DOHH2 (cell line): ENCODE results near the gene ZSCAN12.

Experiments
- H3F3A ChIP-seq: fragments of 200-600 bp; sonication (generic), shearing (Covaris generic); 2 replicates; pipeline ENCODE4 v1.6.0; 2016; ENCODE audit warnings: antibody characterized with exemption, mild to moderate bottlenecking; ENCODE audit not compliant: control insufficient read depth, insufficient read depth
- H3K27ac ChIP-seq: fragments of 200-600 bp; sonication (generic); 2 replicates; pipeline ENCODE4 v1.5.1; 2014; ENCODE audit warnings: low read depth, mild to moderate bottlenecking, low read length, moderate library complexity
- H3K27me3 ChIP-seq: fragments of 200-600 bp; sonication (generic); 2 replicates; pipeline ENCODE4 v1.6.1; 2014; ENCODE audit warnings: mild to moderate bottlenecking, low read length, mixed read lengths; ENCODE audit not compliant: control insufficient read depth
- H3K36me3 ChIP-seq: fragments of 200-600 bp; sonication (generic); 2 replicates; pipeline ENCODE4 v1.6.1; 2014; ENCODE audit warnings: mild to moderate bottlenecking, low read length, moderate library complexity, mixed read lengths; ENCODE audit not compliant: control insufficient read depth
- H3K4me1 ChIP-seq: fragments of 200-600 bp; sonication (generic); 2 replicates; pipeline ENCODE4 v1.6.1; 2014; ENCODE audit warnings: mild to moderate bottlenecking, low read length, mixed read lengths; ENCODE audit not compliant: control insufficient read depth
- H3K4me2 ChIP-seq: fragments of 200-600 bp; sonication (generic); 2 replicates; pipeline ENCODE4 v1.6.0; 2014; ENCODE audit warnings: mild to moderate bottlenecking, low read length, moderate library complexity
- H3K4me3 ChIP-seq: fragments of 200-600 bp; sonication (generic); 2 replicates; pipeline ENCODE4 v1.5.1; 2014; ENCODE audit warnings: mild to moderate bottlenecking, low read length, mixed read lengths
- H3K79me2 ChIP-seq: fragments of 200-600 bp; sonication (generic); 2 replicates; pipeline ENCODE4 v1.6.1; 2014; ENCODE audit warnings: mild to moderate bottlenecking, low read length, mixed read lengths; ENCODE audit not compliant: control insufficient read depth
- H3K9me2 ChIP-seq: fragments of 200-600 bp; sonication (generic); replicated peaks from 2 replicates; pipeline ENCODE4 v1.6.1; 2014; ENCODE audit warnings: mild to moderate bottlenecking, low read length, mixed read lengths; ENCODE audit not compliant: control insufficient read depth
- H3K9me3 ChIP-seq: fragments of 200-600 bp; sonication (generic); 2 replicates; pipeline ENCODE4 v1.6.1; 2014; ENCODE audit warnings: antibody characterized with exemption, low read length, mixed read lengths; ENCODE audit not compliant: control insufficient read depth, insufficient read depth
- H4K20me1 ChIP-seq: fragments of 200-600 bp; sonication (generic); 2 replicates; pipeline ENCODE4 v1.6.0; 2014; ENCODE audit warnings: low read depth, mild to moderate bottlenecking, antibody characterized with exemption, low read length, moderate library complexity; ENCODE audit not compliant: control insufficient read depth, insufficient read depth
- EZH2phosphoT487 ChIP-seq: fragments of 200-600 bp; sonication (generic); IDR thresholded peaks from 2 replicates; pipeline ENCODE4 v1.6.1; 2017; ENCODE audit warnings: borderline replicate concordance, mild to moderate bottlenecking, antibody characterized with exemption, low read length, moderate library complexity, mixed read lengths
- TF ChIP-seq, protein P1 (sequence below): fragments of 200-600 bp; sonication (generic); IDR thresholded peaks from one replicate; pipeline ENCODE4 v1.5.1; 2014; ENCODE audit warnings: antibody characterized with exemption, mild to moderate bottlenecking, low read depth, low read length; ENCODE audit not compliant: poor library complexity, severe bottlenecking

The ZSCAN12 gene

DNA sequence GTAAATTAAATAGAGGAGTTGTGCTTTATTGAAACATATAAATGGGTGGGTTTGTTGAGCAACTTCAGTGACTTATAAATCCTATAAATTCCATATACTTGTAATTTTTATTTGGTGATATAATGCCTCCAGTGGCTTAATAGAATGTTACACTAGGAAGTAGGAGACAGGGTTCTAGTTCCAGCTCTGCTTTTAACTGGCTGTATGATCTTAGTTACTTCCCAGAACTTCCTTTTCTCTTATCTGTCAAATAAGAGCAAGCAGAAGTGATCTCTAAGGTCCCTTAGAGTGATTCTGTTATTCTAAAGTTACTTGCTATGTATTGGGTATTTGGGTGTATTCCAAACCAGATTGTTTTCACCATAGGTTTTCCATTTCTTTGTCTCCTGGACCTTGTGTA, 33.6 kb upstream of the ZSCAN12 start:
- H3K27ac ChIP-seq: no peak overlapping the region
- TF ChIP-seq, protein P1, sequence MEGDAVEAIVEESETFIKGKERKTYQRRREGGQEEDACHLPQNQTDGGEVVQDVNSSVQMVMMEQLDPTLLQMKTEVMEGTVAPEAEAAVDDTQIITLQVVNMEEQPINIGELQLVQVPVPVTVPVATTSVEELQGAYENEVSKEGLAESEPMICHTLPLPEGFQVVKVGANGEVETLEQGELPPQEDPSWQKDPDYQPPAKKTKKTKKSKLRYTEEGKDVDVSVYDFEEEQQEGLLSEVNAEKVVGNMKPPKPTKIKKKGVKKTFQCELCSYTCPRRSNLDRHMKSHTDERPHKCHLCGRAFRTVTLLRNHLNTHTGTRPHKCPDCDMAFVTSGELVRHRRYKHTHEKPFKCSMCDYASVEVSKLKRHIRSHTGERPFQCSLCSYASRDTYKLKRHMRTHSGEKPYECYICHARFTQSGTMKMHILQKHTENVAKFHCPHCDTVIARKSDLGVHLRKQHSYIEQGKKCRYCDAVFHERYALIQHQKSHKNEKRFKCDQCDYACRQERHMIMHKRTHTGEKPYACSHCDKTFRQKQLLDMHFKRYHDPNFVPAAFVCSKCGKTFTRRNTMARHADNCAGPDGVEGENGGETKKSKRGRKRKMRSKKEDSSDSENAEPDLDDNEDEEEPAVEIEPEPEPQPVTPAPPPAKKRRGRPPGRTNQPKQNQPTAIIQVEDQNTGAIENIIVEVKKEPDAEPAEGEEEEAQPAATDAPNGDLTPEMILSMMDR: no peak
- no peak for TF ChIP-seq EZH2phosphoT487

DNA sequence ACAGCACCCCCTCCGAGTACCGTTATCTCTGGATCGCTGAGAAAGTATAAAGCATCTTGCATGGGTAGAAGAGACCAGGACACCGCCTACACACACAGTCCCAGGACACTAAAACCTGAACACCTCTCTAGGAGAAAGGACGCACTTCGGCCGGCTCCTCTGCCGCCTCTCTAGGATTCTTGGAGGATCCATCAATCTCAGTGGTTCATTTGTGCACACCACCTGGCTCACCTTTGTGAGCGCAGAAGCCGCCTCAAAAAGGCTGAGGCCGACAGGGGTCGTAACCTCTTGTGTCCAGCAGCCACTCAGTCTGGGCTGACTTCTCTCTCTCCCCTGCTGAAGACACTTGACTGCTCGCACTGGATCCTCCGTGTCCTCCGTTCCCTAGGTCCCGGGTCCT, 30.2 kb upstream of the ZSCAN12 start:
- Histone ChIP-seq H3K9me2 (no peaks in the 10 kb centered on the region), H3K27me3 (0 out of 2 replicates have a peak, but pooled peaks cover 2% of the 10 kb centered on the region), H3K79me2 (no peaks in the 10 kb centered on the region), H3K4me1 (no peaks in the 10 kb centered on the region), H3F3A (no peaks in the 10 kb centered on the region), H4K20me1 (no peaks in the 10 kb centered on the region), H3K4me2 (no peak overlapping the region), H3K36me3 (no peaks in the 10 kb centered on the region), H3K4me3 (no peak overlapping the region), H3K9me3 (no peaks in the 10 kb centered on the region; the same call in 1 of the 2 replicates), H3K27ac (no peak overlapping the region)
- TF ChIP-seq EZH2phosphoT487: no peak
- TF ChIP-seq, protein P1: no peak

More for the DNA sequence above, 33.6 kb upstream of the ZSCAN12 start:
- Histone ChIP-seq H4K20me1 (no peaks in the 10 kb centered on the region), H3K9me2 (no peaks in the 10 kb centered on the region), H3K27me3 (0 out of 2 replicates have a peak, but pooled peaks cover 2% of the 10 kb centered on the region), H3K36me3 (no peaks in the 10 kb centered on the region), H3K4me2 (no peak overlapping the region), H3K9me3 (no peaks in the 10 kb centered on the region), H3F3A (no peaks in the 10 kb centered on the region), H3K4me1 (no peaks in the 10 kb centered on the region), H3K4me3 (no peak overlapping the region), H3K79me2 (no peaks in the 10 kb centered on the region)

DNA sequence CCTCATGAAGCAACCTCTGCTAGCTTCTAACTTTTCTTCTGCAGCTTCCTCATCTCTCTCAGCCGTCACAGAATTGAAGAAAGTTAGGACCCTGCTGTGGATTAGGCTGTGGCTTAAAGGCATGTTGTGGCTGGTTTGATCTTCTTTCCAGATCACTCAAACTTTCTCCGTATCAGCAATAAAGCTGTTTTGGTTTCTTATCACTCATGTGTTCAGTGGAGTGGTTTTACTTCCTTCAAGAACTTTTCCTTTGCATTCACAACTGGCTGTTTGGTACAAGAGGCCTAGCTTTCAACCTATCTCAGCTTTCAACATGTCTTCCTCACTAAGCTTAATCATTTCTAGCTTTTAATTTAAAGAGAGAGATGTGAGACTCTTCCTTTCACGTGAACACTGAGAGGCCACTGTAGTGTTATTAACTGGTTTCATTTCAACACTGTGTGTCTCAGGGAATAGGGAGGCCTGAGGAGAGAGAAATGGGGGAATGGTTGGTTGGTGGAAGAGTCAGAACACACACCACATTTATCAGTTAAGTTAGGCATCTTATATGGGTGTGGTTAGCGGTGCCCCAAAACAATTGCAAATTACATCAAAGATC, 26.5 kb upstream of the ZSCAN12 start:
- no peaks in the 10 kb centered on the region for H3K27me3 ChIP-seq
- H3K9me2 ChIP-seq: no peaks in the 10 kb centered on the region
- H3K4me1 ChIP-seq: no peaks in the 10 kb centered on the region
- H3F3A ChIP-seq: no peaks in the 10 kb centered on the region
- no peaks in the 10 kb centered on the region for H4K20me1 ChIP-seq
- H3K4me3 ChIP-seq: no peak overlapping the region
- no peak for TF ChIP-seq EZH2phosphoT487
- TF ChIP-seq, protein P1: no peak
- no peaks in the 10 kb centered on the region for H3K79me2 ChIP-seq
- no peaks in the 10 kb centered on the region for H3K36me3 ChIP-seq
- H3K27ac ChIP-seq: no peak overlapping the region
- no peaks in the 10 kb centered on the region; the same call in 1 of the 2 replicates for H3K9me3 ChIP-seq
- H3K4me2 ChIP-seq: no peak overlapping the region
